OCI-LY1 (cell line): ENCODE data around the gene PPP1R2C.

Experiments used
- H2AFZ ChIP-seq: fragments of 200-600 bp; sonication (generic), shearing (Covaris generic); 2 replicates; pipeline ENCODE4 v1.6.0; 2014; ENCODE audit warnings: antibody characterized with exemption, mild to moderate bottlenecking, low read length
- H3F3A ChIP-seq: fragments of 200-600 bp; sonication (generic), shearing (Covaris generic); 2 replicates; pipeline ENCODE4 v1.6.0; 2014; ENCODE audit warnings: mild to moderate bottlenecking, antibody characterized with exemption, low read length, moderate library complexity; ENCODE audit not compliant: insufficient read depth
- H3K27ac ChIP-seq: fragments of 200-600 bp; sonication (generic); 2 replicates; pipeline ENCODE4 v1.5.1; 2014; ENCODE audit warnings: low read length, mixed run types, mild to moderate bottlenecking, low read depth; ENCODE audit not compliant: poor library complexity, severe bottlenecking
- H3K27me3 ChIP-seq: fragments of 200-600 bp; sonication (generic); 2 replicates; pipeline ENCODE4 v1.6.0; 2014; ENCODE audit warnings: antibody characterized with exemption, mild to moderate bottlenecking, low read length, moderate library complexity; ENCODE audit not compliant: insufficient read depth
- H3K36me3 ChIP-seq: fragments of 200-600 bp; sonication (generic); 2 replicates; pipeline ENCODE4 v1.6.1; 2014; ENCODE audit warnings: mild to moderate bottlenecking, antibody characterized with exemption, low read length, moderate library complexity, mixed read lengths; ENCODE audit not compliant: insufficient read depth
- H3K4me1 ChIP-seq: fragments of 200-600 bp; sonication (generic); 2 replicates; pipeline ENCODE4 v1.5.1; 2014; ENCODE audit warnings: mild to moderate bottlenecking, low read length, moderate library complexity; ENCODE audit not compliant: insufficient read depth, severe bottlenecking
- H3K4me2 ChIP-seq: fragments of 200-600 bp; sonication (generic), shearing (Covaris generic); 2 replicates; pipeline ENCODE4 v1.6.1; 2014; ENCODE audit warnings: low read length
- H3K4me3 ChIP-seq: fragments of 200-600 bp; sonication (generic); 2 replicates; pipeline ENCODE4 v1.5.1; 2014; ENCODE audit warnings: low read length, low read depth, mild to moderate bottlenecking, mixed read lengths; ENCODE audit not compliant: poor library complexity, severe bottlenecking
- H3K79me2 ChIP-seq: fragments of 200-600 bp; shearing (Covaris generic); 2 replicates; pipeline ENCODE4 v1.6.1; 2016; ENCODE audit warnings: mixed run types, low read length, mixed read lengths; ENCODE audit not compliant: insufficient read depth
- H3K9ac ChIP-seq: fragments of 200-600 bp; sonication (generic), shearing (Covaris generic); 2 replicates; pipeline ENCODE4 v1.6.1; 2014; ENCODE audit warnings: mild to moderate bottlenecking, low read length, mixed read lengths
- H3K9me2 ChIP-seq: fragments of 200-600 bp; sonication (generic), shearing (Covaris generic); 2 replicates; pipeline ENCODE4 v1.6.1; 2014; ENCODE audit warnings: low read depth, mild to moderate bottlenecking, low read length, mixed read lengths
- H3K9me3 ChIP-seq: fragments of 200-600 bp; shearing (Covaris generic); 2 replicates; pipeline ENCODE4 v1.6.1; 2014; ENCODE audit warnings: low read length, mixed read lengths
- H4K20me1 ChIP-seq: fragments of 200-600 bp; sonication (generic), shearing (Covaris generic); 2 replicates; pipeline ENCODE4 v1.6.0; 2016; ENCODE audit warnings: mild to moderate bottlenecking, low read length; ENCODE audit not compliant: insufficient read depth
- CTCF ChIP-seq: fragments of 200-600 bp; sonication (generic), shearing (Covaris generic); IDR thresholded peaks from 2 replicates; pipeline ENCODE4 v1.5.1; 2017; ENCODE audit warnings: mild to moderate bottlenecking, antibody characterized with exemption, low read length, moderate library complexity, mixed read lengths
- EZH2 ChIP-seq: fragments of 200-600 bp; sonication (generic), shearing (Covaris generic); IDR thresholded peaks from 2 replicates; pipeline ENCODE4 v1.8.0; 2017; ENCODE audit warnings: borderline replicate concordance, mixed run types, mild to moderate bottlenecking, antibody characterized with exemption, low read length, moderate library complexity, mixed read lengths

PPP1R2C gene

GRCh38 chrX:42754603-42755002 is 23.4 kb downstream of the PPP1R2C start:
- Histone ChIP-seq H3K27me3 (no peaks in the 10 kb centered on the region), H3K9me2 (no peaks in the 10 kb centered on the region), H3K79me2 (no peaks in the 10 kb centered on the region)

GRCh38 chrX:42754115-42754514 is 23.8 kb downstream of the PPP1R2C start:
- Histone ChIP-seq H3K9me2 (no peaks in the 10 kb centered on the region), H3K9ac (no peak overlapping the region), H3K27me3 (no peaks in the 10 kb centered on the region), H3K9me3 (no peaks in the 10 kb centered on the region), H3K4me2 (no peak overlapping the region), H3K36me3 (no peaks in the 10 kb centered on the region), H3K27ac (no peak overlapping the region), H3K4me3 (no peak overlapping the region), H3F3A (no peaks in the 10 kb centered on the region), H3K79me2 (no peaks in the 10 kb centered on the region), H4K20me1 (no peaks in the 10 kb centered on the region), H2AFZ (no peak overlapping the region), H3K4me1 (peaks cover 11% of the 10 kb centered on the region)
- TF ChIP-seq CTCF (no peak), EZH2 (no peak)

More at GRCh38 chrX:42754603-42755002, 23.4 kb downstream of the PPP1R2C start:
- Histone ChIP-seq H2AFZ (no peak overlapping the region), H4K20me1 (no peaks in the 10 kb centered on the region), H3K4me3 (no peak overlapping the region), H3K36me3 (no peaks in the 10 kb centered on the region), H3K4me1 (peaks cover 11% of the 10 kb centered on the region), H3K9me3 (no peaks in the 10 kb centered on the region), H3K27ac (no peak overlapping the region), H3F3A (no peaks in the 10 kb centered on the region), H3K4me2 (no peak overlapping the region), H3K9ac (no peak overlapping the region)
- TF ChIP-seq EZH2: no peak
- no peak for TF ChIP-seq CTCF

- Histone ChIP-seq H3K27me3 (no peaks in the 10 kb centered on the region), H2AFZ (no peak overlapping the region), H3K79me2 (no peaks in the 10 kb centered on the region), H3K4me3 (no peak overlapping the region), H3K9me3 (no peaks in the 10 kb centered on the region), H3F3A (no peaks in the 10 kb centered on the region), H3K4me1 (peaks cover 11% of the 10 kb centered on the region), H3K4me2 (no peak overlapping the region), H3K27ac (no peak overlapping the region), H3K9ac (no peak overlapping the region), H4K20me1 (no peaks in the 10 kb centered on the region), H3K9me2 (no peaks in the 10 kb centered on the region), H3K36me3 (no peaks in the 10 kb centered on the region)
- TF ChIP-seq CTCF (no peak), EZH2 (no peak)
Observed at GRCh38 chrX:42752730-42753129, 25.2 kb downstream of the PPP1R2C start.
